Skin of body (tissue), 2 donors: ENCODE results near the gene CACNA2D3. TPM values are rescaled to one million over a fixed set of nuclear protein-coding genes. Genes with fewer than 3 reads are reported as not detected.

Experiments used
- DNase-seq: peaks from one replicate; lab custom pipeline; 2025; lab: John Stamatoyannopoulos, UW
- total RNA-seq: library from RNA; depleted of rRNA; stranded (reverse); fragments of >200 nt; gene quantifications from one replicate; pipeline ENCODE4 v1.2.3, GENCODE V29; 2014

CACNA2D3 gene
- total RNA-seq, 1 donor from 2014 or later = 1.2 TPM

- DNase-seq = no peak
Measured at GRCh38 chr3:54171509-54171908, 49.2 kb downstream of the CACNA2D3 start.

- no peak for DNase-seq
Measured at GRCh38 chr3:54171951-54172350, 49.6 kb downstream of the CACNA2D3 start.

- DNase-seq = no peak
Measured at GRCh38 chr3:54173371-54173770, 51.0 kb downstream of the CACNA2D3 start.

- no peak for DNase-seq
Measured at GRCh38 chr3:54176106-54176505, 53.8 kb downstream of the CACNA2D3 start.

GRCh38 chr3:54177816-54178215, 55.5 kb downstream of the CACNA2D3 start:
- DNase-seq = no peak

- no peak for DNase-seq
Measured at GRCh38 chr3:54178376-54178775, 56.0 kb downstream of the CACNA2D3 start.

- no peak for DNase-seq
Measured at GRCh38 chr3:54180921-54181320, 58.6 kb downstream of the CACNA2D3 start.

- no peak for DNase-seq
Measured at GRCh38 chr3:54182242-54182641, 59.9 kb downstream of the CACNA2D3 start.

- no peak for DNase-seq
Measured at GRCh38 chr3:54185740-54186139, 63.4 kb downstream of the CACNA2D3 start.

GRCh38 chr3:54188176-54188791, 65.9 kb downstream of the CACNA2D3 start:
- peak; percentile 1 for DNase-seq

GRCh38 chr3:54191220-54191619, 68.9 kb downstream of the CACNA2D3 start:
- no peak for DNase-seq

- no peak for DNase-seq
Measured at GRCh38 chr3:54192026-54192425, 69.7 kb downstream of the CACNA2D3 start.

GRCh38 chr3:54193093-54193492, 70.7 kb downstream of the CACNA2D3 start:
- no peak for DNase-seq

GRCh38 chr3:54196360-54196991, 74.1 kb downstream of the CACNA2D3 start:
- DNase-seq = no peak

- no peak for DNase-seq
Measured at GRCh38 chr3:54197509-54197908, 75.2 kb downstream of the CACNA2D3 start.

- no peak for DNase-seq
Measured at GRCh38 chr3:54198556-54198955, 76.2 kb downstream of the CACNA2D3 start.

- no peak for DNase-seq
Measured at GRCh38 chr3:54202054-54202453, 79.7 kb downstream of the CACNA2D3 start.

GRCh38 chr3:54202651-54203248, 80.4 kb downstream of the CACNA2D3 start:
- DNase-seq = no peak

- no peak for DNase-seq
Measured at GRCh38 chr3:54206874-54207273, 84.5 kb downstream of the CACNA2D3 start.

GRCh38 chr3:54211097-54211496, 88.7 kb downstream of the CACNA2D3 start:
- no peak for DNase-seq

- no peak for DNase-seq
Measured at GRCh38 chr3:54212723-54213122, 90.4 kb downstream of the CACNA2D3 start.

GRCh38 chr3:54213907-54214306, 91.6 kb downstream of the CACNA2D3 start:
- no peak for DNase-seq

- no peak for DNase-seq
Measured at GRCh38 chr3:54214845-54215244, 92.5 kb downstream of the CACNA2D3 start.
